GM21786 (cell line): ENCODE measurements around the gene CYFIP1.
A peak's percentile ranks its signal among the peaks of the same experiment; 100 is the strongest.
"Not testable (repeated sequence)": the region's sequence is repeated elsewhere in the genome, so short reads cannot be mapped to it uniquely, and the experiment has no call there.

Experiments
- ATAC-seq: cut with Tn5 transposase; IDR thresholded peaks from one replicate; pipeline ENCODE4 v1.9.1; 2021; ENCODE audit not compliant: unreplicated experiment

CYFIP1 gene

DNA sequence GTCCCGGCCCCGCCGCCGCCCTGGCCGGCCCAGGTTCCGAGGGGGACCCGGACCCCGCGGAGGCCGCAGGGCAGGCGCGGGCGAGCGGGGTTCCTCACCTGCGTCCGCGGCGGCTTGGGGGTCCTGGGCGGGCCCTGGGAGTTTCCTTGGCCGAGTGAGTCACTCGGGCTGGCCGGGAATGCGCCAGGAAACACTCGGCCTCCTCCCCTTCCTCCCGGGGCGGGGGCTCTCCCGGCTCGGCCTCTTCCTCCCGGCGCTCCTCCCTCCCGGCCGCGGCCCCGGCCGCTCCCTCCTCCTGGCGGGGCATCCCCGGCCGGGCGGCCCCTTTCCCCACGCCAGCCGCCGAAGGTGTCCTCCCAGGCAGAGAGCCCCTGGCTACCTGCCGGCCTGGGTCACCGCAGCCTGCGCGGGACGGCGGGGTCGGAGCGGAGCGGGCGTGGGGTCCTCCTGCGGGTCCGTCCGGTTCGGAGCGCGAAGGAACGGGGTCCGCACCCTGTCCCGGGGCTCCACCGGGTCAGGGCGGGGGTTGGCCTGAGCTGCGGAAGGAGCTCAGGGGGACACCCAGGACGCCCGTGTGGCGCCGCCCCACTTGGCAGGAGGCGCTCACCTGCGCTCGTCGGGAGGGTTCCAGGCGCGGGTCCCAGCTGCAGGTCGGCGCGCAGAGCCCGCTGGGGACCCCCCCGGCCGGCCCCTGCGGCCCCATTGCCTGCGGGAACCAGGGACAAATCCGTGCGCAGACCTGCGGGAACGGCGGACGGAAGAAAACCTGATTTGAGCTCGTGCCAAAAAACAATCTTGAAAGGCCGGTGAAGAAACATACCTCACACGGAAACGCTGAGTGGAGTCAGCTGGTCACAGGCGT lies at the start of gene CYFIP1:
CYFIP1 (minus strand) TSS at position 180 of the 862 bp plus-strand sequence. CDS start 33,083 bp downstream, outside the sequence.
- peak; percentile 71 for ATAC-seq

DNA sequence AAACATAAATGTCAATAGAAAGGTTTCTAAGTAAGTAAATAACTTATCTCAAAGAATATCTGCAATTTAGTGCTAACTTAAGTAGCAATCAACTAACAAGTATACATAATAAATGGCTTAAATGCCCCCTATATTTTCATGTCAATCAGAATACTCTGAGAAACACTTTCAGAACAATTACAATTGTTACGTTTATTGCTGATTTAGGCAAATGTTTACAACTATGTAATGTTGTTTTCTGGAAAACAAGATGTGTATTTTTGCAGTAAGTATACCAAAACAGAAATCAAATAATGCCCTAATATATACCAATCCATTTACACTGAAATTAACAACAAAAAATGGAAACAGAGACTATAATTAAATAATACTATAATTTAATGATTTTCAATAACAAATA lies 46.0 kb upstream of the CYFIP1 start:
- ATAC-seq = no peak

DNA sequence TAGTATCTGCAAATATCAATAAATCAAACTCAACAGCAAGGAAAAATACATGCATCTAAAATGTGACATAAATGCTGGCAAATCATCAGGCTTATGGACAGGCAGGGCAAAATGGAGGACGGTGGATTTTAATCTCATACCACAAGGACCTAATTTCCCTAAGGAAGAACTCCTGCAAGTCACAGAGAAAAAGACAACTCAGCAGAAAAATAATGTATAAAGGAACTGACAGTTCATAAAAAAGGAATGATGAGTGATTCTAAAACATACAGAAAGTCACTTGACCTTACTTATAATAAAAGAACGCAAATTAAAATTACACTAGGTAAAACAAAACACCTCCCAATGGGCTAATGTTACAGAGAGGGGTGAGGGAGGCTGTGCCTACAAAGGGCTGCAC lies 42.0 kb upstream of the CYFIP1 start:
- no peak for ATAC-seq

DNA sequence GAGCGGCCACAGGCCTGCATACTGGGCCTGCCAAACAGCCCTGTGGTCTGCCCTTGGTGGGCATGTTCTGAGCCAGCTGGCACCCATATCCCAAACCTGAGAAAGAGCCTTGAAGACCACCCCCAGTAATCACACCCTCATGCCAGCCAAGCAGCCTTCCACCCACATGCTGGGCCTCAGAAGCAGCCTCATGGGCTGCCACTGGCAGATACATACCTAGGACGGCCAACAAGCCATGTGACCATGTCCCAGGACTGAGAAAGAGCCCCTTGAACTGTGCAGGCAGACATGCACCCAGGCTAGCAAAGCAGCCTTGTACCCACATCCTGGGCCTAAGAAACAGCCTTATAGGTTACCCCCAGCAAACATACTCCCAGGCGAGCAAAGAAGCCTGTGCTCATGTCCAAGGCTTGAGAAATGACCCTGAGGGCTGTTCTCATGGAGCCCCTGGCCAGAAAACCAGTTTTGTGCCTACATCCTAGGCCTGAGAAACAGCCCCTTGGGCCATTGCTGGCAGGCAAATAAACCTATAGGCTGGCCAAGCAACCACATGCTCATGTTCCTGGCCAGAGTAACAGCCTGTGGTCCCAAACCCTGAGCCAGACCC lies 34.3 kb upstream of the CYFIP1 start:
- no peak for ATAC-seq

DNA sequence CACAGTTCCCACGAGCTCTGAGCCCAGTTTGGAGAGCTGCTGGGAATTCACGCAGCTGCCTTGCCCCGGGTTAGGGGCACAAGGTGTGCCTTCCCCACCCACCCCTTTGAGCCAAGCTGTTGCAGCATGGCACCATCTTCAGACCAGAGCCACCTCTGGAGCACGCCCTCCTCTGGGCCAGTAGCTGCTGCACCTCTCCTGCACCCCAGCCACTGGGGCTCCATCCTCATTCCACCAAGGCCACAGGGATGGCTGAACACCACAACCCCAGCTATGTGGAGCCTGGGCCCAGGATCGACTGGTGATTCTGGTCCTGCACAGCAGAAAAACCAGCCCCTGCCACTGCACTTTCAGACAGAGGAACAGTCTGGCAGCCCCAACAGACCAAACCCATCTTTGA lies 33.5 kb upstream of the CYFIP1 start:
- ATAC-seq = no peak

DNA sequence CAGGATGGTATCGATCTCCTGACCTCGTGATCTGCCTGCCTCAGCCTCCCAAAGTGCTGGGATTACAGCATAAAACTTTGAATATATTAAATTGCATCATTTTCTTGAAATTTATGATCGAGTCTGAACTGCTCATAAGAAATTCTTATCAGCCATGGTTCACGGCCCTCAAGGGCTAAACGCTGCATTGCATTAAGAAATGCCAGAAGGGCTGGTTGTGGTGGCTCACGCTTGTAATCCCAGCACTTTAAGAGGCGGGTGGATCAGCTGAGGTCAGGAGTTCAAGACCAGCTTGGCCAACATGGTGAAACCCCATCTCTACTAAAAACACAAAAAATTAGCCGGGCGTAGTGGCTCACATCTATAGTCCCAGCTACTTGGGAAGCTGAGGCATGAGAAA lies 32.4 kb upstream of the CYFIP1 start:
- ATAC-seq = not testable (repeated sequence)

DNA sequence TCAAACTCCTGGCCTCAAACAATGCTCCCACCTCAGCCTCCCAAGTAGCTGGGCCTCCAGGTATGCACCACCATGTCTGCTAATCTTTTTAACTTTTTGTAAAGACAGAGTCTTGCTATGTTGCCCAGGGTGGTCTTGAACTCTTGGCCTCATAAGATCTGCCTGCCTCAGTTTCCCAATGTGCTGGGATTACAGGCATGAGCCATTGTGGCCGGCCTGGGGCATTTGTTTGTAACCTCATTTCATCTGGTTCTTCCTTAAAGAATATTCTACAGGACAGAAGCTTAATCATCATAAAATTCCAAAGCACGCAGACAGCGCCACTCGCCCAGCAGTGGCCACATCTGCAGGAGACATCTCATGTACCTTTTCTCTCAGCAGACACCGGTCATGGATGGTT lies 23.6 kb upstream of the CYFIP1 start:
- ATAC-seq = no peak

DNA sequence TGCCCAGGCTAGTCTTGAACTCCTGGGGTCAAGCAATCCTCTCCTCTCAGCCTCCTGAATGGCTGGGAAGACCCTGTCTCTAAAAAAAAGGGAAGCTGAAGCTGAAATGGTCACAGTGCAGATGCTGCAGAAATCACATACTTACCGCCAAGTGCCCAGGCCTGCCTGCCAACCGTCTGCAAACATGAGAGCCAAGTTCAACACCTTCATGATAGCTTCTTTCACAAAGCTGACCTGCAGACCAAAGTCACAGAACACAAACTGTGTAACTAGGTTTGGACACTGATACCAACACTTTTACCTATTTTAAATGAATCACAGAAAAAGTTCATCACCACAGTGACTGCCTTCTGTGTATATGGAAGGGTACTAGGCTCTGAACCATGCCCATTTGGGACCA lies 22.8 kb upstream of the CYFIP1 start:
- no peak for ATAC-seq

DNA sequence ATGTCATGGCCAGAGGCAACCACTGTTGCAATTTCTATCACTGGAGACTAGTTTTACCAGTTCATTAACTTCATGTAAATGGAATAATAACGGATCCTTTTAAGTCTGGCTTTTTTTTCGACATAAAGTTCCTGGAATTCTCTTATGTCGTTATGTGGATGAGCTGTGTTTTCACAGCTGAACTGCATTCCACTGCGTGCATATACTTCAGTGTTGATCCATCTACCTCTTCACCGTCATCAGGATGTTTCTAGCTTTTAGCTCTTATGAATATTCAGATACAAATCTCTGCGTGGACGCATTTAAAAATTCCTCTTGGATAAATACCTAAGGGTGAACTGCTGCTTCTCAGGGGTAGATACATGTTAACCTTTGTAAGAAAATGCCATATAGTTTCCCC lies 15.6 kb upstream of the CYFIP1 start:
- no peak for ATAC-seq

DNA sequence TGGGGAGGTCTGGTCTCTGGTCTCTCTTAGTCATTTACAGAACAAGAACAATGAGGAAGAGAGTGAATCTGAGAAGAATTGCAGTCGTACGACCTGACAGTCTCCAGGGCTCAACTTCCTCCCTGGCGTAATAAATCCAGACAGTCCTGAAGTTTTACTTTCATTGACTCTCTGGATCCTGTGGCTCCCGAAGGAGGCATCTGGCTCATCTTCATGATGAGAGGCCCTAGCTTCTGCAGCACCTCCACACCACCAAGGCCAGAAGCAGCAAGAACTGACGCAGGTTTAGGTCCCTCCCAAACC lies 11.8 kb upstream of the CYFIP1 start:
- no peak for ATAC-seq

DNA sequence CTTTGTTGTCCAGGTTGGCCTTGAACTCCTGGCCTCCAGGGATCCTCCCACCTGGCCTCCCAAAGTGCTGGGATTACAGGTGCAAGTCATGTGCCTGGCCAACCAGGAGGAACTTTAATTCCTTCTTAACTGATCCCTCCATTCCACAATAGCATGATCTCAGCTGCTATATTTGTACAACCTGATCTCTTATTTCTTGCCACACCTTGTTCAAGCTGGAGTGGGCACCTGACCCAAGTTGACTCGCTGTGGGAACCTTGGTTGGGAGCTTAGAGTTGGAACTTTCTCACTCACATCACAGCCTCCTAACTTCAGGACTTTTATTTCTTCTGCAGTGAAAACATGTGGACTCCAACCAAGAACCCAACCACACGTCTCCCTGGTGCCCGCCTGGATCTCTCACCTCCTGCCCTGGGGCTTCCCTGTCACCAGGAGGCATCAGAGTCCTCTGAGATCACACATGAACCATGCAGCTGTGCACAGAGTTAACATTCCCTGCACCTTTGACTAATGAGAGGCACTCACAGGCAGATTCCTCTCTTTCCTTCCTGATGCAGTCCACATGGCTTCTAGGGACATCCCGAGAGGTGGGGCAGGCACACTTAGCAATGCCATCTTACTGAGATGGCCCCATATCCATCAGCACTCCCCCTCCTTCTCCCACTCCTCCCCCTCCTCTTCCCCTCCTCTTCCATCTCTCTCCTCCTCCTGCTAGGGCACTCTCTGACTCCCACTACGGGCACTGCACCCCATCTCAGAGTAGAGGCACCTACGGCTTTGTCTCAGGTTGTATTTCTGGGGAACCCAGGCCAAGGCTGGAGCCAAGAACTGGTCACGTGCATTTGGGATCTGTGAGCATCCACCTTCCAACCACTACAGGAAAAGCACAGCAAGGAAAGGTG lies 9.7 kb upstream of the CYFIP1 start:
- ATAC-seq = no peak

DNA sequence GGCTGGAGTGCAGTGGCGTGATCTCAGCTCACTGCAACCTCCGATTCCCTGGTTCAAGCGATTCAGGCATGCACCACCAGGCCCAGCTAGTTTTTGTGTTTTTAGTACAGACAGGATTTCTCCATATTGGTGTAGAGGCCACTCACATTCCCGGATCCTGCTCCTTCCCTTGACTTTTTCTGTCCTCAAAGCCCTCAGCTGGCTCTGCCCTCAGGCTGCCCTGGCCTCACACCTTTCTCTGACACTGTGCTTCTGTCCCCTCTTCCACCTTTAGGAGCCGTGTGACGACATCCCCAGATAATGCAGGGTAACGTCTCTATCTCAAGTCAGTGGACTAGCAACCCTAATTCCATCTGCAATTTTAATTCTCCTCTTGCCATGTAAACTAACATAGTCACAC lies 8.6 kb upstream of the CYFIP1 start:
- no peak for ATAC-seq

DNA sequence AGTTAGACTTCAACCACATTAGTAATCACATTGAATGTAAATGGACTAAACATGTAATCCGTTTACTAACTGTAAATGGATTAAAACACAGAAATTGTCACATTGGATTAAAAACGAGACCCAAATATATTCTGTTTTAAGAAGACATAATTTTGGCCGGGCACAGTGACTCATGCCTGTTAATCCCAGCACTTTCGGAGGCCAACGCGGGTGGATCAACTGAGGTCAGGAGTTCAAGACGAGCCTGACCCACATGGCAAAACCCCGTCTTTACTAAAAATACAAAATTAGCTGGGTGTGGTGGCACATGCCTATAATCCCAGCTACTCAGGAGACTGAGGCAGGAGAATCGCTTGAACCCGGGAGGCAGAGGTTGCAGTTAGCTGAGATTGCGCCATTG lies 1.8 kb upstream of the CYFIP1 start:
- not testable (repeated sequence) for ATAC-seq

DNA sequence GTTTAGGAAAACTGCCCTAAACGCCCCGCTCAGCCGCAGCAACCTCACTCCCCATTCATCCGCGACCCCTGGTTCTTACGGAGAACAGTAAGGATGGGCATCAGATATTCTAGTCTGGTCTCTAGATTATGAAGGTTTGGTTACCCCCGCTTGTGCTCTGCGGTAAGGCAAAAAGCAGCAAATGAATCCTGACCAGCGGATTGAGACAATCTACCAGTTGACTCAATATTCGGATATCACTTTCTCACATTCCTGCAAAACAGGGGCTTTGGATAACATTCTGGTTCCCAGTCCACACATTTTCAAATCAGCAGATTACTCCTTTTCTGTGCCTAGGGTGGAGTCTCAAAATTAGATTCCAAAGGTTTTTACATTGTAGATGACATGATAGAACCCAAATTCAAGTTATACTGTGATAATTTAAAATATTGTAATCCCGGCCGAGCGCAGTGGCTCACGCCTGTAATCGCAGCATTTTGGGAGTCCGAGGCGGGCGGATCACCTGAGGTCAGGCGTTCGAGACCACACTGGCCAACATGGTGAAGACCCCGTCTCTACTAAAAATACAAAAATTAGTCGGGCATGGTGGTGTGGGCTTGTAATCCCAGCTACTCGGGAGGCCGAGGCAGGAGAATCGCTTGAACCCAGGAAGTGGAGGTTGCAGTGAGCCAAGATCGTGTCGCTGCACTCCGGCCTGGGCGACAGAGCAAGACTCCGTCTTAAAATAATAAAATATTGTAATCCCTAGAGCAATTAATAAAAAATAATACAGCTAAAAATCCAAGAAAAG lies 1.1 kb upstream of the CYFIP1 start:
- no peak for ATAC-seq

DNA sequence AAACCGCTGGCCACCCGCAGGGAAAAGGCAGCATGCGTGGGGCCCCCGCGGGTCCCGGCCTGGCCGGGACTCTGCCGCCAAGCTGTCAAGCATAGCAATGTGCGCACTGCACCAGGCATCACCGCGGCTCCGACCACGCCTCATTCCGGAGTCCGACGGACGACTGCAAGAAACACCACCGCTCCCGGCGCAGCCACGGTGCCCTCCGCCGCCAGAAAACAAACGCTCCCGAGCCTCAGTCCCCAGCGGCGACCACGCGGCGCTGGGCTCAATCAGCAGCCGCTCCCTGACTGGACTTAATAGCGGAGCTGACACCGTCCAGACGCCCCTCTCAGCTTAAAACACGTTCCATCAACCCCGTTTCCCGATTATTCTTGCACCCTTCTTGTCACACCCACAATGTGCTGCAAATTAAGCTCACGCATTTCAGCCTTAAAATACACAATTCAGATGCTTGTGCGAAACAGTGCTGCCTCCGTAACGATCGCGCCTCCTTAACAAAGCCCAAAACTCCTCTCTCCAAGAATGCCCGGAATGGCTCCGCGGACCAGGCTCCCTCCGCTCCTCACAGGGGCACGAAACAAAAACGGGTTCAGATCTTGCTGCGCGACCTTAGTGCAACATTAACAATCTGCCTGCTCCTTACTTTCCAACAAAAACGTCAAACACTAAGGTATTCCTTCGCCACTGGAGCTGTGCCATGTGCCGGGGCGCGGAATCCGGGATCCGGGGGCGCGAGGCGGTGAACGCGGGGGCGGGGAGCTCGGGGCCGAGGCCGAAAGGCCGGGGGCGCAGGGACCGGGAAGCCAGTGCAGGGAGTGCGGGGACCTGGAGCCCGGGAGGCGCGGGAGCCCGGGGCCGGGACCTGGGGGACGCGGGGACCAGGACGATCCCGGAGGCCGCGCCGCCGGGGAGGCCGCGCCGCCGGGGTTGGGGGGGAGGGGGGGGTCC lies 655 bp downstream of the CYFIP1 start:
- peak; percentile 42 for ATAC-seq

DNA sequence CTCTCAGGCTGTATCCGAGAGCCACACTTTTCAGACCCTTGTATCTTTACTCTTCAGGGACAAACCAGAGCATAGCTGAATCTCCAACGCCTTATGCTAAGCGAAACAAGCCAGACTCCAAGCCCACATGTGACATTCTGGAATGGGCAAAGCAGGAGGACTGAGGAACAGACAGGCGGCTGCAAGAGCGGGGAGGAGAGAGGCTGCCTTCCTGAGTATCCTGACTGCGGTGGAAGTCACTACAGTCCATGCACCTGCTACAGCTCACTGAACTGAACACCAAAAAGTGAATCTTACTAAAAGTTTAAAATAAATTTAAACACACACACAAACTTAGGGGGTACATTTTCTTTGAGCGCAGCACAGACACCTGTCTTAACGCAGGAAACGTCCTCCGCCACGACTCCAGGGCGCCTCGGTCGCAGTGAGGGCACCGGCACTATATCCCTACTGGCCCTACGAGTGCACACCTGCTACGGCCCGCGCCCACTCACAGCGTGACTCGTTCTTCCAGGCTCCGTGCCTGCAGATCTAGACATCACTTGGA lies 1.4 kb downstream of the CYFIP1 start:
- ATAC-seq = peak; percentile 37

DNA sequence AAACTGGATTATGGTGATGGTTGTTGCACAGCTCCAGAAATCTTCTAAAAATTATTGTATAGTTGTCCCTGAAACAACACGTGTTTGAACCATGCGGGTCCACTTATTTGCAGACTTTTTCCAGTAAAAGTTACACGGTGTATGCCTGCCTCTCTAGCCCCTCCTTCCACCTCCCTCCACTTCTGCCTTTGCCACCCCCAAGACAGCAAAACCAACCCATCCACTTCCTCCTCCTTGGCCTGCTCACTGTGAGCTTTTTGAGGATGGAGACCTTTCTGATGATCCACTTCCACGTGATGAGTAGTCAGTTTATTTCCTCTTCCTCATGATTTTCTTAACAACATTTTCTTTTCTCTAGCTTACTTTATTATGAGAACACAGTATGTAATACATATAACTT lies 5.4 kb downstream of the CYFIP1 start:
- ATAC-seq = no peak

DNA sequence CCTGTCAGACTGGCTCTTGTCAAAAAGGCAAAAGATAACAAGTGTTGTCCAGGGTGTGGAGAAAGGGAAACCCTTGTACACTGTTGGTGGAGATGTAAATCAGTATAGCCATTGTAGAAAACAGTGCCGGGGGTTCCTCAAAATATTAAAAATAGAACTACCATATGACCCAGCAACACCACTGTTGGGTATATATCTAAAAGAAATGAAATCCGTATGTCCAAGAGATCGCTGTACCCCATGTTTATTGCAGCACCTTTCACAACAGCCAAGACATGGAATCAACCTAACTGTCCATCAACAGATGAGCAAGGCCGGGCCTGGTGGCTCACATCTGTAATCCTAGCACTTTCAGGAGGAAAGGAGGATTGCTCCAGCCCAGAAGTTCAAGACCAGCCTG lies 6.2 kb downstream of the CYFIP1 start:
- no peak for ATAC-seq

DNA sequence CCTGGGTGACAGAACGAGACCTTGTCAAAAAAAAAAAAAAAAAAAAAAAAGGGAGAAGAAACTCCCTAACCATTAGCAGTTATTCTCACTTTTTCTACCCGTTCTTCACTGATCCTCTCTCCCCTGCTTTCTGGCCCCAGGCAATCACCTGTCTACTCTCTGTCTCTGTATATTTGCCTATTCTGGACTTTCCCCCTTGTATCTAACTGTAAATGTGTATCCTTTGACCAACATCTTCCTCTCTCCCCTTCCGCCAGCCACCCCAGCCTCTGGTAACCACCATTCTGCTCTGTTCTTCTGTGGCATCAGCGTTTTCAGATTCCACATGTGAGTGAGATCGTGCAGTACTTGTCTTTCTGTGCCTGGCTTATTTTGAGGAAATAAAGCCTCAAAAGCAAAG lies 6.9 kb downstream of the CYFIP1 start:
- ATAC-seq = peak; percentile 65

DNA sequence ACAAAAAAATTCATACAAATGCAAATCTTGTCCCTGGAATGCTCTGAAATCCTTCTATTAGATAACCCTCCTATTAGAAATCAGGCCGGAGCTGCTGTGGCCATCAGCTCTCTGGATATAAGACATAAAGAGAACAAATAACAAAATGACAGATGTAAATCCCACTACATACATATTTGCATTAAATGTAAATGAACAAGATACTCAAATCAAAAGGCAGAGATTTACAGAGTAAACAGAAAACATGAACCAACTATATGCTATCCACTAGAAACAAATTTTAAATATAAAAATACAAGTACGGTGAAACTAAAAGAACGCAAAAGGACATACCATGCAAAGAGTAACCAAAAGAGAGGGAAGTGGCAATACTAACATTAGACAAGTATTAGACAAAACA lies 10.7 kb downstream of the CYFIP1 start:
- ATAC-seq = no peak
